ENCODE data around the gene PLIN4. TPM values are rescaled to one million over a fixed set of nuclear protein-coding genes. Genes with fewer than 3 reads are reported as not detected.
"Not testable (repeated sequence)": the region's sequence is repeated elsewhere in the genome, so short reads cannot be mapped to it uniquely, and the experiment has no call there.

The PLIN4 gene
- polyA plus RNA-seq, 3 donors: 0.37 to 0.59 (median 0.57) TPM

- not testable (repeated sequence) for DNase-seq (ENCODE audit: low read depth in 3 of 3, low spot score in 2 of 3)
Measured at GRCh38 chr19:4527377-4527776, 9.1 kb upstream of the PLIN4 start.

- DNase-seq (ENCODE audit: low read depth in 3 of 3, low spot score in 2 of 3): no peak
Measured at GRCh38 chr19:4525563-4526002, 7.3 kb upstream of the PLIN4 start.

- no peak for DNase-seq (ENCODE audit: low read depth in 3 of 3, low spot score in 2 of 3)
Measured at GRCh38 chr19:4524808-4525562, 6.7 kb upstream of the PLIN4 start.

GRCh38 chr19:4523306-4524110, 5.2 kb upstream of the PLIN4 start:
- DNase-seq (ENCODE audit: low read depth in 3 of 3, low spot score in 2 of 3): no peak

DNA sequence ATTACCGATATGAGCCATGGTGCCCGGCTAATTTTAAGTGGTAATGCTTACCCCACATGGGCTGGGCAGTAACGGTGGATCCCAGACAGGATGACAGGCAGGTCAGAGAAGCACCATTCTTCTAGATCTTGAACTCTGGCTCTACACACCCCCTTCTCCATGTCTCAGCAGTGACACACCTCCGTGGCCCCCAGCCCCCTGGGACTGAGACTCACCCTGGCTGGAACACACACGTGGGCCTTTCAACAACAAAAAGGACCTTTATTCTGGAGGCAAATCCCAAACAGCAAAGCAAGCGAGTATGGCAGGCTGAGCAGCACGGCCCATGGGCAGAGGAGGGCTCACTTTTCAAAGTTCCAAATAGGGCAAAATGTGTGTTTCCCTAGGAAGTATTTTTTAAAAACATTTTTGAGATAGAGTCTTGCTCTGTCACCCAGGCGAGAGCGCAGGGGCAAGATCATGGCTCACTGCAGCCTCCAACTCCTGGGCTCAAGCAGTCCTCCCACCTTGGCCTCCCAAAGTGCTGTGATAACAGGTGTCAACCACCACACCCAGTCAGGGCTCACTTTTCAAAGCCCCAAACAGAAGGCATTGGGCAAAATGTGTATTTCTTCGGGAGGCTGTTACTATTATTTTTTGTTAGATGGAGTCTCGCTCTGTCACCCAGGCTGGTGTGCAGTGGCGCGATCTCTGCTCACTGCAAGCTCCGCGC, 4.2 kb upstream of the PLIN4 start:
- no peak for DNase-seq (ENCODE audit: low read depth in 3 of 3, low spot score in 2 of 3)

GRCh38 chr19:4521888-4522242, 3.6 kb upstream of the PLIN4 start:
- no peak for DNase-seq (ENCODE audit: low read depth in 3 of 3, low spot score in 2 of 3)

DNA sequence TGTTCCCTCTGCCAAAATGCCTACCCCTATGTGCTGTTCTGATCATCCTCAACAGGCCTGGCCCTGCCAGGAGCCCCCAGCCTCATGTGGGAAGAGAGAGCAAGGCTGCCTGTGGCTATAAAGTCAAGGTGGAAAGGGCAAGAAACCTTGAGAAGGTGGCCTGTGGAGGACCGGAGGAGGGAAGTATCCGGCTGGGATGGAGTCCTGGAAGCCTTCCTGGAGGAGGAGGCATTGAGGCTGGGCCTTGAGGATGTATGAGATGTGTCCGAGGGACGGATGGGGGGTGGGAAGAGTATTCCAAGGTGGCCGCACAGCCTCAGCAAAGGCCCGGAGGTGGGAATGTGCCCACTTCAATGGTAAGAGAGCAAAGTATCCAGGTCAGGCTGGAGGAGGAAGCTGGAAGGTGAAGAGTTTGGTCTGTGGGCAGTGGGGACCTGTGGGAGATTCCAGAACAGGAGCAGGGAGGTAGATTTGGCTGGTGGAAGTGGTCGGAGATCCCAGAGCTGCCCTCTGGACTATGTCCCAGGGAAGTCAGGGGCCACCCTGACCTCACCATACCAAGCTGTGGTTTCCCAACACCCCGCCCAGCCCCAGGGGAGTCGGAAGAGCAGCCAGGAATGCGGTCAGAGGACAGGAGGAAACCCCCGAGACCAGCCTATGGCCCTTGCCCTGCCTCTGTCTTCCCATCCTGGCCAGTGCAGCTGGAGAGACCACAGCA, 3.0 kb upstream of the PLIN4 start:
- no peak for DNase-seq (ENCODE audit: low read depth in 3 of 3, low spot score in 2 of 3)

GRCh38 chr19:4519521-4520277, 1.4 kb upstream of the PLIN4 start:
- DNase-seq (ENCODE audit: low read depth in 3 of 3, low spot score in 2 of 3): no peak

GRCh38 chr19:4519172-4519496, 848 bp upstream of the PLIN4 start:
- DNase-seq (ENCODE audit: low read depth in 3 of 3, low spot score in 2 of 3): no peak

GRCh38 chr19:4517451-4518057, 732 bp downstream of the PLIN4 start:
- DNase-seq (ENCODE audit: low read depth in 3 of 3, low spot score in 2 of 3): no peak

GRCh38 chr19:4516939-4517300, 1.4 kb downstream of the PLIN4 start:
- DNase-seq (ENCODE audit: low read depth in 3 of 3, low spot score in 2 of 3): no peak

GRCh38 chr19:4516199-4516938, 1.9 kb downstream of the PLIN4 start:
- DNase-seq (ENCODE audit: low read depth in 3 of 3, low spot score in 2 of 3): no peak

GRCh38 chr19:4515732-4516131, 2.6 kb downstream of the PLIN4 start:
- no peak for DNase-seq (ENCODE audit: low read depth in 3 of 3, low spot score in 2 of 3)

- DNase-seq (ENCODE audit: low read depth in 3 of 3, low spot score in 2 of 3): no peak
Measured at GRCh38 chr19:4513248-4513647, 5.0 kb downstream of the PLIN4 start.

DNA sequence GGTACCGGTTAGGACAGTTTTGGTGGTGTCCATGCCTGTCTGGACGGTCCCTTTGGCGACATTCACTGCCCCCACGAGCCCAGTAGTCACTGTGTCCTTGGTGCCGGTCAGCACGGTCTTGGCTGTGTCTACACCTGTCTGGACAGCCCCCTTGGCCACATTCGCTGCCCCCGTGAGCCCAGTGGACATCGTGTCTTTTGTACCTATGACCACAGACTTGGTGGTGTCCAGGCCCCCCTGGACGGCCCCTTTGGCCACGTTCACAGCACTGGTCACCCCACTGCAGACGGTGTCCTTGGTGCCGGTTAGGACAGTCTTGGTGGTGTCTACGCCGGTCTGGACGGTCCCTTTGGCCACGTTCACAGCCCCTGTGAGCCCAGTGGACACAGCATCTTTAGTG, 6.2 kb downstream of the PLIN4 start:
- DNase-seq (ENCODE audit: low read depth in 3 of 3, low spot score in 2 of 3): no peak

DNA sequence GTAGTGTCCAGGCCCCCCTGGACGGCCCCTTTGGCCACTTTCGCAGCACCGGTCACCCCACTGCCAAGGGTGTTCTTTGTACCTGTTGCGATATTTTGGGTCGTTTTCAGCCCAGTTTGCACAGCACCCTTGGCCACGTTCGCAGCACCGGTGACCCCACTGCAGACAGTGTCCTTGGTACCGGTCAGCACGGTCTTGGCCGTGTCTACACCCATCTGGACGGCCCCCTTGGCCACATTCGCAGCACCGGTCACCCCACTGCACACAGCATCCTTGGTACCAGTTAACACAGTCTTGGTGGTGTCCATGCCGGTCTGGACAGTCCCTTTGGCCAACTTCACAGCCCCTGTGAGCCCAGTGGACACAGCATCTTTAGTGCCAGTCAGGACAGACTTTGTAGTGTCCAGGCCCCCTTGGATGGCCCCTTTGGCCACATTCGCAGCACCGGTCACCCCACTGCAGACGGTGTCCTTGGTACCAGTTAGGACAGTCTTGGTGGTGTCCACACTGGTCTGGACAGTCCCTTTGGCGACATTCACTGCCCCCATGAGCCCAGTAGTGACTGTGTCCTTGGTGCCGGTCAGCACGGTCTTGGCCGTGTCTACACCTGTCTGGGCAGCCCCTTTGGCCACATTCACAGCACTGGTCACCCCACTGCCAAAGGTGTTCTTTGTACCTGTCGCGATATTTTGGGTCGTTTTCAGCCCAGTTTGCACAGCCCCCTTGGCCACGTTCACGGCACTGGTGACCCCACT, 6.8 kb downstream of the PLIN4 start:
- no peak for DNase-seq (ENCODE audit: low read depth in 3 of 3, low spot score in 2 of 3)

DNA sequence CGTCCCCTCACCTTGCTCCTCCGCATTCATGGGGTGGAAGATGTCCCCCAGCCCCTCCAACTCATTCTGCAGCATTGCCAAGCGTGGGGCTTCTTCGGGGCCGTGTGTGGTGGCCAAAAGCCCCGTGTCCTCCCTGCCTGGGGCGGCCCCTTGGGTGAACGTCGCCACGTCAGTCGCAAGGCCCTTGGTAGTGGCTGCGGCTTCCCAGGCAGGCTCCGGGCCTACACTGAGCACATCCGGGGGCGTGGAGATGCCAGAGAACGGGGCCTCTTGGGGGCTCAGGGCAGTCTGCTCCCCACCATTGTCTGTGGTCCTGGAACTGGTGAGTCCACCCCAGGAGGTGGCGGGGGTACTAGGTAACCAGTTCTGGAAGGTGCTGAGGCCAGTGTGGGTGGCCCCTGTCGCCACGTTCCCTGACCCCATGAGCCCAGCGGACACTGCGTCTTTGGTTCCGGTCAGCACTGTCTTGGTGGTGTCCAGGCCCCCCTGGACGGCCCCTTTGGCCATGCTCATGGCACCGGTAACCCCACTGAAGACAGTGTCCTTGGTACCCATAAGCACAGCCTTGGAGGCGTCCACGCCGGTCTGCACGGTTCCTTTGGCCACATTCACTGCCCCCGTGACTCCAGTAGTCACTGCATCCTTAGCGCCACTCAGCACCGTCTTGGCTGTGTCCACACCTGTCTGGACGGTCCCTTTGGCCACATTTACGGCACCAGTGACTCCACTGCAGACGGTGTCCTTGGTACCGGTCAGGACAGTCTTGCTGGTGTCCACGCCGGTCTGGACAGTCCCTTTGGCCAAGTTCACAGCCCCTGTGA, 7.6 kb downstream of the PLIN4 start:
- no peak for DNase-seq (ENCODE audit: low read depth in 3 of 3, low spot score in 2 of 3)

GRCh38 chr19:4508698-4509097, 9.6 kb downstream of the PLIN4 start:
- DNase-seq (ENCODE audit: low read depth in 3 of 3, low spot score in 2 of 3): no peak

Data from right renal cortex interstitium (tissue), 3 donors.